ENCODE data around the gene ARID3A. TPM values are rescaled to one million over a fixed set of nuclear protein-coding genes. Genes with fewer than 3 reads are reported as not detected.

Gene ARID3A
- total and polyA plus RNA-seq, 2 of the 13 experiments (the other 11 are each of a cell fraction or from before 2014, with no cell fraction given), result 71.3 to 77.9 TPM

DNA sequence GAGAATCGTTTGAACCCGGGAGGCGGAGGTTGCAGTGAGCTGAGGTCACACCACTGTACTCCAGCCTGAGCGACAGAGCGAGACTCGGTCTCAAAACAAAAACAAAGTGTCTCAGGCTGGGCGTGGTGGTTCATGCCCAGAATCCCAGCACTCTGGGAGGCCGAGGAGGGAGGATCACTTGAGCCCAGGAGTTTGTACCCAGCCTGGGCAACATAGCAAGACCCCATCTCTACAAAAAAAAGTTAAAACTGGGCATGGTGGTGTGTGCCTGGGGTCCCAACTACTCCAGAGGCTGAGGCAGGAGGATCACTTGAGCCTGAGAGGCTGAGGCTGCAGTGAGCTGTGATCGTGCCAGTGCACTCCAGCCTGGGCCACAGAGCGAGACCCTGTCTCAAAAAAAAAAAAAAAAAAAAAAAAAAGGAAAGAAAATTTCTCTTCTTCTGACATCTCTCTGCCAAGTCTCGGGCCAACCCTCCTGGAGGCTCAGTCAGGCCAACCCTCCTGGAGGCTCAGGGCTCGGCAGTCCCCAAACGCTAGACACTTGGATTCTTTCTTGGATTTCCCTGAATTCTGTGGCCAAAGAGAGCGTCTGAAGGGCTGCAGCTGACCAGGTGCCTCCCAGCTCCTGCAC, 26.3 kb downstream of the ARID3A start (continued):
- TF ChIP-seq, protein P1, sequence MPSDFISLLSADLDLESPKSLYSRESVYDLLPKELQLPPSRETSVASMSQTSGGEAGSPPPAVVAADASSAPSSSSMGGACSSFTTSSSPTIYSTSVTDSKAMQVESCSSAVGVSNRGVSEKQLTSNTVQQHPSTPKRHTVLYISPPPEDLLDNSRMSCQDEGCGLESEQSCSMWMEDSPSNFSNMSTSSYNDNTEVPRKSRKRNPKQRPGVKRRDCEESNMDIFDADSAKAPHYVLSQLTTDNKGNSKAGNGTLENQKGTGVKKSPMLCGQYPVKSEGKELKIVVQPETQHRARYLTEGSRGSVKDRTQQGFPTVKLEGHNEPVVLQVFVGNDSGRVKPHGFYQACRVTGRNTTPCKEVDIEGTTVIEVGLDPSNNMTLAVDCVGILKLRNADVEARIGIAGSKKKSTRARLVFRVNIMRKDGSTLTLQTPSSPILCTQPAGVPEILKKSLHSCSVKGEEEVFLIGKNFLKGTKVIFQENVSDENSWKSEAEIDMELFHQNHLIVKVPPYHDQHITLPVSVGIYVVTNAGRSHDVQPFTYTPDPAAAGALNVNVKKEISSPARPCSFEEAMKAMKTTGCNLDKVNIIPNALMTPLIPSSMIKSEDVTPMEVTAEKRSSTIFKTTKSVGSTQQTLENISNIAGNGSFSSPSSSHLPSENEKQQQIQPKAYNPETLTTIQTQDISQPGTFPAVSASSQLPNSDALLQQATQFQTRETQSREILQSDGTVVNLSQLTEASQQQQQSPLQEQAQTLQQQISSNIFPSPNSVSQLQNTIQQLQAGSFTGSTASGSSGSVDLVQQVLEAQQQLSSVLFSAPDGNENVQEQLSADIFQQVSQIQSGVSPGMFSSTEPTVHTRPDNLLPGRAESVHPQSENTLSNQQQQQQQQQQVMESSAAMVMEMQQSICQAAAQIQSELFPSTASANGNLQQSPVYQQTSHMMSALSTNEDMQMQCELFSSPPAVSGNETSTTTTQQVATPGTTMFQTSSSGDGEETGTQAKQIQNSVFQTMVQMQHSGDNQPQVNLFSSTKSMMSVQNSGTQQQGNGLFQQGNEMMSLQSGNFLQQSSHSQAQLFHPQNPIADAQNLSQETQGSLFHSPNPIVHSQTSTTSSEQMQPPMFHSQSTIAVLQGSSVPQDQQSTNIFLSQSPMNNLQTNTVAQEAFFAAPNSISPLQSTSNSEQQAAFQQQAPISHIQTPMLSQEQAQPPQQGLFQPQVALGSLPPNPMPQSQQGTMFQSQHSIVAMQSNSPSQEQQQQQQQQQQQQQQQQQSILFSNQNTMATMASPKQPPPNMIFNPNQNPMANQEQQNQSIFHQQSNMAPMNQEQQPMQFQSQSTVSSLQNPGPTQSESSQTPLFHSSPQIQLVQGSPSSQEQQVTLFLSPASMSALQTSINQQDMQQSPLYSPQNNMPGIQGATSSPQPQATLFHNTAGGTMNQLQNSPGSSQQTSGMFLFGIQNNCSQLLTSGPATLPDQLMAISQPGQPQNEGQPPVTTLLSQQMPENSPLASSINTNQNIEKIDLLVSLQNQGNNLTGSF (CRISPR knock-in tag; IDR thresholded peaks at IDR 0.05), result no peak
- TF ChIP-seq, protein P2, sequence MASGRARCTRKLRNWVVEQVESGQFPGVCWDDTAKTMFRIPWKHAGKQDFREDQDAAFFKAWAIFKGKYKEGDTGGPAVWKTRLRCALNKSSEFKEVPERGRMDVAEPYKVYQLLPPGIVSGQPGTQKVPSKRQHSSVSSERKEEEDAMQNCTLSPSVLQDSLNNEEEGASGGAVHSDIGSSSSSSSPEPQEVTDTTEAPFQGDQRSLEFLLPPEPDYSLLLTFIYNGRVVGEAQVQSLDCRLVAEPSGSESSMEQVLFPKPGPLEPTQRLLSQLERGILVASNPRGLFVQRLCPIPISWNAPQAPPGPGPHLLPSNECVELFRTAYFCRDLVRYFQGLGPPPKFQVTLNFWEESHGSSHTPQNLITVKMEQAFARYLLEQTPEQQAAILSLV (CRISPR knock-in tag; IDR thresholded peaks at IDR 0.05; ENCODE audit: borderline replicate concordance), result no peak
- TF ChIP-seq, protein P3, sequence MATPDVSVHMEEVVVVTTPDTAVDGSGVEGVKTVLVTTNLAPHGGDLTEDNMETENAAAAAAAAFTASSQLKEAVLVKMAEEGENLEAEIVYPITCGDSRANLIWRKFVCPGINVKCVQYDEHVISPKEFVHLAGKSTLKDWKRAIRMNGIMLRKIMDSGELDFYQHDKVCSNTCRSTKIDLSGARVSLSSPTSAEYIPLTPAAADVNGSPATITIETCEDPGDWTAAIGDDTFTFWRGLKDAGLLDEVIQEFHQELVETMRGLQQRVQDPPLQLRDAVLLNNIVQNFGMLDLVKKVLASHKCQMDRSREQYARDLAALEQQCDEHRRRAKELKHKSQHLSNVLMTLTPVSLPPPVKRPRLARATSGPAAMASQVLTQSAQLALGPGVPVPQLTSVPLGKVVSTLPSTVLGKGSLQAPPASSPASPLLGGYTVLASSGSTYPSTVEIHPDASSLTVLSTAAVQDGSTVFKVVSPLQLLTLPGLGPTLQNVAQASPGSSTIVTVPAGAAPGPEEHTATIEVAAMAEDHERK (CRISPR knock-in tag; IDR thresholded peaks at IDR 0.05; ENCODE audit: low read depth), result no peak
- TF ChIP-seq, protein P4, sequence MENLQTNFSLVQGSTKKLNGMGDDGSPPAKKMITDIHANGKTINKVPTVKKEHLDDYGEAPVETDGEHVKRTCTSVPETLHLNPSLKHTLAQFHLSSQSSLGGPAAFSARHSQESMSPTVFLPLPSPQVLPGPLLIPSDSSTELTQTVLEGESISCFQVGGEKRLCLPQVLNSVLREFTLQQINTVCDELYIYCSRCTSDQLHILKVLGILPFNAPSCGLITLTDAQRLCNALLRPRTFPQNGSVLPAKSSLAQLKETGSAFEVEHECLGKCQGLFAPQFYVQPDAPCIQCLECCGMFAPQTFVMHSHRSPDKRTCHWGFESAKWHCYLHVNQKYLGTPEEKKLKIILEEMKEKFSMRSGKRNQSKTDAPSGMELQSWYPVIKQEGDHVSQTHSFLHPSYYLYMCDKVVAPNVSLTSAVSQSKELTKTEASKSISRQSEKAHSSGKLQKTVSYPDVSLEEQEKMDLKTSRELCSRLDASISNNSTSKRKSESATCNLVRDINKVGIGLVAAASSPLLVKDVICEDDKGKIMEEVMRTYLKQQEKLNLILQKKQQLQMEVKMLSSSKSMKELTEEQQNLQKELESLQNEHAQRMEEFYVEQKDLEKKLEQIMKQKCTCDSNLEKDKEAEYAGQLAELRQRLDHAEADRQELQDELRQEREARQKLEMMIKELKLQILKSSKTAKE (CRISPR knock-in tag; IDR thresholded peaks at IDR 0.05; ENCODE audit: borderline replicate concordance), result no peak
- TF ChIP-seq STAT5B (CRISPR knock-in tag; IDR thresholded peaks at IDR 0.05) (no peak), ZNF713 (CRISPR knock-in tag; IDR thresholded peaks at IDR 0.05) (no peak), ZNF878 (CRISPR knock-in tag; IDR thresholded peaks at IDR 0.05) (no peak), RFXANK (CRISPR knock-in tag; IDR thresholded peaks at IDR 0.05) (no peak), ZNF775 (CRISPR knock-in tag; IDR thresholded peaks at IDR 0.05; ENCODE audit: borderline replicate concordance) (no peak), ZSCAN20 (CRISPR knock-in tag; IDR thresholded peaks at IDR 0.05; ENCODE audit: borderline replicate concordance) (no peak), CCDC6 (CRISPR knock-in tag; IDR thresholded peaks at IDR 0.05) (peak; percentile 6; the same call in 1 of the 2 replicates), HOXD1 (CRISPR knock-in tag; IDR thresholded peaks at IDR 0.05) (no peak), ZBTB42 (CRISPR knock-in tag; IDR thresholded peaks at IDR 0.05) (no peak), ZNF205 (CRISPR knock-in tag; IDR thresholded peaks at IDR 0.05) (no peak), FOSL1 (CRISPR knock-in tag; IDR thresholded peaks at IDR 0.05; ENCODE audit: borderline replicate concordance) (no peak), TARDBP (CRISPR knock-in tag; IDR thresholded peaks at IDR 0.05) (no peak)
- TF ChIP-seq, protein P5, sequence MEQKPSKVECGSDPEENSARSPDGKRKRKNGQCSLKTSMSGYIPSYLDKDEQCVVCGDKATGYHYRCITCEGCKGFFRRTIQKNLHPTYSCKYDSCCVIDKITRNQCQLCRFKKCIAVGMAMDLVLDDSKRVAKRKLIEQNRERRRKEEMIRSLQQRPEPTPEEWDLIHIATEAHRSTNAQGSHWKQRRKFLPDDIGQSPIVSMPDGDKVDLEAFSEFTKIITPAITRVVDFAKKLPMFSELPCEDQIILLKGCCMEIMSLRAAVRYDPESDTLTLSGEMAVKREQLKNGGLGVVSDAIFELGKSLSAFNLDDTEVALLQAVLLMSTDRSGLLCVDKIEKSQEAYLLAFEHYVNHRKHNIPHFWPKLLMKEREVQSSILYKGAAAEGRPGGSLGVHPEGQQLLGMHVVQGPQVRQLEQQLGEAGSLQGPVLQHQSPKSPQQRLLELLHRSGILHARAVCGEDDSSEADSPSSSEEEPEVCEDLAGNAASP (CRISPR knock-in tag; IDR thresholded peaks at IDR 0.05; ENCODE audit: borderline replicate concordance), result no peak

Measured in HepG2 (cell line).